GM12878 (cell line): ENCODE measurements around the gene KANSL2. TPM values are rescaled to one million over a fixed set of nuclear protein-coding genes. Genes with fewer than 3 reads are reported as not detected.
"Not testable (repeated sequence)": the region's sequence is repeated elsewhere in the genome, so short reads cannot be mapped to it uniquely, and the experiment has no call there.

Experiments used
- ATAC-seq: fragments of 200-7000 bp; cut with Tn5 transposase; 3 replicates; pipeline ENCODE4 v1.9.1; 2020; ENCODE audit warnings: mild to moderate bottlenecking, moderate library complexity
- BruUV-seq: library from RNA; stranded (reverse); fragments of 400-500 nt; replicated peaks from 2 replicates; lab custom pipeline; 2021; lab: Mats Ljungman, UMichigan
- CTCF ChIA-PET: fragments of 300-600 bp; sonication (Branson Sonifier 250); formaldehyde crosslinking; extraction: SDS; loops from one replicate; lab custom pipeline; 2021; ENCODE audit warnings: inconsistent platforms; lab: Yijun Ruan, JAX
- POLR2A ChIA-PET: fragments of 350-600 bp; formaldehyde crosslinking; extraction: SDS; loops from one replicate; lab custom pipeline; 2021; ENCODE audit warnings: inconsistent platforms; lab: Charles Lee
- RAD21 ChIA-PET: fragments of 300-600 bp; sonication (Branson Sonifier 250); formaldehyde crosslinking; loops from one replicate; lab custom pipeline; 2023; ENCODE audit warnings: antibody characterized with exemption; ENCODE audit not compliant: unreplicated experiment; lab: Charles Lee
- SMC1A ChIA-PET: fragments of 300-600 bp; sonication (Branson Sonifier 250); formaldehyde crosslinking; loops from one replicate; lab custom pipeline; 2023; ENCODE audit not compliant: unreplicated experiment, uncharacterized antibody; lab: Charles Lee
- DNase-seq: peaks from one replicate; pipeline ENCODE4 v3.0.0-alpha.2; 2011; ENCODE audit warnings: low read depth, low spot score
- FAIRE-seq: peaks from 3 replicates; lab custom pipeline; 2011; peaks lifted over from hg19 to GRCh38; lab: Jason Lieb, UNC
- H2AFZ ChIP-seq: 2 replicates; pipeline ENCODE4 v1.6.0; 2011; ENCODE audit warnings: low read depth, low read length, control low read depth; ENCODE audit not compliant: control insufficient read depth
- H3K27ac ChIP-seq: 2 replicates; pipeline ENCODE4 v1.5.1; 2011; ENCODE audit warnings: control low read depth; ENCODE audit not compliant: control insufficient read depth, insufficient read depth
- H3K27me3 ChIP-seq, 2 experiments: replicated peaks in 1 of 2; 2 replicates each; pipeline versions ENCODE4 v1.6.0 to v1.6.1; 2011; ENCODE audit warnings: low read length in 1 of 2; ENCODE audit not compliant: control insufficient read depth in 2 of 2, insufficient read depth in 2 of 2
- H3K36me3 ChIP-seq, 2 experiments: 2 replicates each; pipeline ENCODE4 v1.5.1; 2011; ENCODE audit warnings: low read length in 1 of 2; ENCODE audit not compliant: control insufficient read depth in 2 of 2, insufficient read depth in 2 of 2
- H3K4me1 ChIP-seq: 2 replicates; pipeline ENCODE4 v1.6.1; 2011; ENCODE audit warnings: mild to moderate bottlenecking, low read length, moderate library complexity, mixed read lengths; ENCODE audit not compliant: control insufficient read depth, insufficient read depth
- H3K4me2 ChIP-seq: 2 replicates; pipeline ENCODE4 v1.6.0; 2011; ENCODE audit warnings: control low read depth; ENCODE audit not compliant: control insufficient read depth, insufficient read depth
- H3K4me3 ChIP-seq: fragments of 200-600 bp; sonication (generic); 2 replicates; pipeline ENCODE4 v1.5.1; 2016
- H3K79me2 ChIP-seq: 2 replicates; pipeline ENCODE4 v1.6.0; 2011; ENCODE audit warnings: low read length; ENCODE audit not compliant: control insufficient read depth, insufficient read depth
- H3K9ac ChIP-seq: 2 replicates; pipeline ENCODE4 v1.8.0; 2011; ENCODE audit warnings: low read length, control low read depth, mixed read lengths; ENCODE audit not compliant: control insufficient read depth, insufficient read depth
- H3K9me3 ChIP-seq: replicated peaks from 3 replicates; pipeline ENCODE4 v1.5.1; 2011; ENCODE audit warnings: mild to moderate bottlenecking, low read length; ENCODE audit not compliant: control insufficient read depth, insufficient read depth
- H4K20me1 ChIP-seq: 2 replicates; pipeline ENCODE4 v1.6.0; 2011; ENCODE audit not compliant: control insufficient read depth, insufficient read depth
- WGBS: methylation state at CpG from one replicate; pipeline ENCODE4 v1.1.6; 2016; ENCODE audit warnings: low lambda C conversion rate; ENCODE audit not compliant: insufficient replicate concordance, insufficient coverage; ENCODE audit errors: missing lambda C conversion rate; 5-methylcytosine and 5-hydroxymethylcytosine counted together
- in situ Hi-C: fragments of 300-500 bp; cut with MboI; formaldehyde crosslinking; loops from 9 replicates; pipeline ENCODE4 v1.14.3; 2018; ENCODE audit warnings: mixed read lengths
- intact Hi-C: fragments of 100-400 bp; cut with micrococcal nuclease; formaldehyde crosslinking; loops from one replicate; pipeline ENCODE4 v1.14.2; 2022; ENCODE audit not compliant: unreplicated experiment
- polyA plus RNA-seq, 11 experiments: library from polyadenylated mRNA; depleted of rRNA in 4 of 11; unstranded in 6 of 11; stranded (reverse) in 5 of 11; fragments of >200 nt; fragmentation: Nextera tagmentation in 4 of 11; fragmentation: Illumina TruSeq in 1 of 11; extraction: Ambion mirVana in 4 of 11; extraction: Trizol in 1 of 11; gene quantifications; 1 replicate in 1 of 11; 2 replicates in 10 of 11; pipeline versions ENCODE4 v1.2.1 to v1.2.3, GENCODE V29; 2011 to 2016; ENCODE audit warnings: inconsistent platforms in 2 of 11, missing spikeins in 2 of 11, low read depth in 1 of 11
- total RNA-seq, 4 experiments: library from RNA; depleted of rRNA in 3 of 4; stranded (reverse); fragments of >200 nt in 3 of 4; fragmentation: Illumina TruSeq in 1 of 4; extraction: Trizol in 1 of 4; gene quantifications; 2 replicates each; pipeline versions ENCODE4 v1.2.1 to v1.2.3, GENCODE V29; 2013 to 2021

Gene KANSL2
- total and polyA plus RNA-seq, 10 of the 15 experiments (the other 5 are each of a cell fraction or from before 2014, with no cell fraction given), result 28.1 to 54.8 (median 40.9) TPM

- BruUV-seq, DNase-seq, H3K4me3 ChIP-seq, H3K4me2 ChIP-seq, in situ Hi-C loops, SMC1A ChIA-PET, H3K9me3 ChIP-seq, FAIRE-seq, H3K27ac ChIP-seq, H2AFZ ChIP-seq, ATAC-seq, H3K4me1 ChIP-seq, H3K36me3 ChIP-seq, H4K20me1 ChIP-seq, RAD21 ChIA-PET, H3K79me2 ChIP-seq, H3K27me3 ChIP-seq, H3K9ac ChIP-seq, POLR2A ChIA-PET, intact Hi-C loops, CTCF ChIA-PET: not testable (repeated sequence)
- WGBS, result 82% methylated on average over 1 of the region's 1 CpG
Observed at GRCh38 chr12:48720737-48721136, 38.7 kb upstream of the KANSL2 start.

- H3K9me3 ChIP-seq, ATAC-seq, POLR2A ChIA-PET, H3K36me3 ChIP-seq, H3K27ac ChIP-seq, H4K20me1 ChIP-seq, in situ Hi-C loops, H3K9ac ChIP-seq, intact Hi-C loops, DNase-seq, SMC1A ChIA-PET, BruUV-seq, H3K4me1 ChIP-seq, H3K4me3 ChIP-seq, CTCF ChIA-PET, RAD21 ChIA-PET, H3K4me2 ChIP-seq, H3K27me3 ChIP-seq, FAIRE-seq, H2AFZ ChIP-seq: not testable (repeated sequence)
- WGBS, result 53% methylated on average over 2 of the region's 2 CpGs
- H3K79me2 ChIP-seq, result peaks cover 15% of the 10 kb centered on the region
Observed at GRCh38 chr12:48720171-48720570, 38.1 kb upstream of the KANSL2 start.

- BruUV-seq, POLR2A ChIA-PET: not testable (repeated sequence)
Observed at GRCh38 chr12:48719002-48719401, 37.0 kb upstream of the KANSL2 start.

More at GRCh38 chr12:48719002-48719401, 37.0 kb upstream of the KANSL2 start:
- Histone ChIP-seq H3K4me1 (peaks cover 10% of the 10 kb centered on the region; the same call in 1 of the 2 replicates), H3K79me2 (peaks cover 26% of the 10 kb centered on the region)
- FAIRE-seq, H3K9me3 ChIP-seq, H3K4me3 ChIP-seq, H3K27me3 ChIP-seq, H3K27ac ChIP-seq, SMC1A ChIA-PET, ATAC-seq, CTCF ChIA-PET, H2AFZ ChIP-seq, H4K20me1 ChIP-seq, H3K4me2 ChIP-seq, intact Hi-C loops, in situ Hi-C loops, H3K9ac ChIP-seq, DNase-seq, H3K36me3 ChIP-seq: not testable (repeated sequence)
- 94% methylated on average over 4 of the region's 4 CpGs for WGBS
- RAD21 ChIA-PET, result interaction anchor here (2.1 kb wide), 1 partner anchor 76 kb away, joined by 7 read pairs; no protein-coding TSS in a partner anchor
